NOMO-1 (cell line): ENCODE results near the gene TMEM175.

Experiments used
- DNase-seq, 2 experiments: peaks; one replicate each; lab custom pipeline; 2025; ENCODE audit not compliant: unreplicated experiment in 2 of 2; lab: John Stamatoyannopoulos, UW

Gene TMEM175, protein sequence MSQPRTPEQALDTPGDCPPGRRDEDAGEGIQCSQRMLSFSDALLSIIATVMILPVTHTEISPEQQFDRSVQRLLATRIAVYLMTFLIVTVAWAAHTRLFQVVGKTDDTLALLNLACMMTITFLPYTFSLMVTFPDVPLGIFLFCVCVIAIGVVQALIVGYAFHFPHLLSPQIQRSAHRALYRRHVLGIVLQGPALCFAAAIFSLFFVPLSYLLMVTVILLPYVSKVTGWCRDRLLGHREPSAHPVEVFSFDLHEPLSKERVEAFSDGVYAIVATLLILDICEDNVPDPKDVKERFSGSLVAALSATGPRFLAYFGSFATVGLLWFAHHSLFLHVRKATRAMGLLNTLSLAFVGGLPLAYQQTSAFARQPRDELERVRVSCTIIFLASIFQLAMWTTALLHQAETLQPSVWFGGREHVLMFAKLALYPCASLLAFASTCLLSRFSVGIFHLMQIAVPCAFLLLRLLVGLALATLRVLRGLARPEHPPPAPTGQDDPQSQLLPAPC

DNA sequence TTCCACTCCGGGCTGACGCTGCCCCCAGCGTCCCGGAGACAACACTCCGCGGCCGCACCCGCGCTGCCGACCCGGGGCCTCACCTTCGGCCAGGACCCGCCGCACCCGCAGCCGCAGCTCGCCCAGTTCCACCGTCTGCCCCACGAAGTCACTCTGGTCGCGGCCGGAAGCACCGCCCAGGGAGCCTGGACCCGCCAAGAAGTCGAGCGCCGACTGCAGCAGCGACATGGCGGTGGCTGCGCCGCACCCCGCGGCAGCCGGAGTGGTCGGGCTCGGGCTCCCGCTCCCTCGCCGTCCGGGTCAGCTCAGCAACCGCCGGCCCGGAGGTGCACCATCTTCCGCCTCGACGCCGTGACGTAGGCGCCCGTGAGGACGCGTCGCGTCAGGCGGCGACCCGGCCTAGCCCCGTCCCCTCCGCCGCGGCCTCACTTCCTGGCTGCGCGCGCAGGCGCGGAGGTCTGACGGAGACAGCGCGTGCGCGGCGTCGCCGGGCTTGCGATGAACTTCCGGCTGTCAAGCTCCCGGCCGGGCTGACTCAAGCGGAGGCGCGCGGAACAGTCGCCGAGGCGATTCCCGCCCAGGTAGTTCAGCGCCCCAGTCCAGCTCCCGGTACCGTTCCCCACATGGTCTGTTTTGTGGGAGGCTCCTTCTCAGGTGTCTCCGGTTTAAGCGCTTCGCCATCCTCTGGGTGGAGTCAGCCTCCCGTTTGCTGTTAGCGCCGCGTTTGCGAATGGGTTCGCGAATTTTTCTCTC is at the start of gene TMEM175, which contains the start of gene GAK:
TSS of gene TMEM175 (plus strand) at position 501 of the 753 bp plus-strand sequence. CDS start 15,280 bp downstream, outside the sequence.
TSS of gene GAK (minus strand) at position 357 of the 753 bp plus-strand sequence. CDS start at position 228, 129 bp downstream.
- DNase-seq = peak; percentile 92 to 96

DNA sequence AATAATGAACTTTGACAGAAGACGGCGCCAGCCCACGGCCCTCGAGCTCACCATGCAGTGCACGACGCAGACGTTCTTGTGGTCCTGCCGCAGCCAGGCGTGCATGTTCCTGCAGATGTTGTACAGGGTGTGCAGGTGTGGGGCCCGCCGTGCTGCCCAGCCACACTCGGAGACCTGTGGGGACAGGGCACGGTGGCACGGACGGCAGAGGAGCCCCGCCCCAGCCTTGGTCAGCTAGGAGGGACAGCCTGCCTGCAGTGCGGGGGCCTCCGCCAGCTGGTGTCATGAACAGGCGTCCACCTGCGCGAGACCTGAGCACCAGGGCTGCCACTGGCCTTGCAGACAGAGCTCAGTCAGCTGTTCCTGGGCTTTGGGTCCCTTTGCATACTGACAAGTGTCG is 49.6 kb upstream of the TMEM175 start:
- DNase-seq = no peak

DNA sequence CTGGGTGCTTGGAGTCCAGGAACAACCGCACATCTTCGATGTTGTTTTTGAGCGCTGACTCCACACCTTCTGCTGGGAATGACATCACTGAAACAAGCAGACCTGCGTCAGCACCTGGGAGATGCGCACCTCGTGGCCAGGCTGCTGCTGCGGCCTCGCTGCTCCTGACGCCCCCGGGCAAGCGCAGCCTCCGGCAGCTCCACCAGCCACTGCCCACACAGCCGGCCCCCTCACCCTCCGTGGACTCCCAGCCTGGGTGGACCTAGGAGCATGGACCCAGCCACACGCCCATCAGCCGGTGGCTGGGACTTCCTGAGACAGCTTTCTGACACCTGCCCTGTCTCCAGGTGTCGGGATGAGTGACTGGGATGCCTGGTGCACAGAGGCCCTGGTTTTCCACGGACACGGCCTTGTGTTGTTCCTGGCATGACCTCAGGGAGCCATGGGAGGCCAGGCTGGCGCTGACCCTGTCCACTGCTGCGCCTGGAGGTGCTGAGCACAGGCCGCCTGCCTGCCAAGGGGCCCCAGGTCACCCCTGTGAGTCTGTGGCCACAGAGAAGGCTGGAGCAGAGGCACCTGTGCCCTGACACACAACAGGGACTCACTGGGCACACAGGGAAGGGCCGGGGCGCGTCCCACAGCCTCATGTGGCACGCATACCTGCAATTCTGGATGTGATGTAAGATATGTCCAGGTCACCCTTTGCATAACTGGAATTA is 48.7 kb upstream of the TMEM175 start:
- DNase-seq = no peak

DNA sequence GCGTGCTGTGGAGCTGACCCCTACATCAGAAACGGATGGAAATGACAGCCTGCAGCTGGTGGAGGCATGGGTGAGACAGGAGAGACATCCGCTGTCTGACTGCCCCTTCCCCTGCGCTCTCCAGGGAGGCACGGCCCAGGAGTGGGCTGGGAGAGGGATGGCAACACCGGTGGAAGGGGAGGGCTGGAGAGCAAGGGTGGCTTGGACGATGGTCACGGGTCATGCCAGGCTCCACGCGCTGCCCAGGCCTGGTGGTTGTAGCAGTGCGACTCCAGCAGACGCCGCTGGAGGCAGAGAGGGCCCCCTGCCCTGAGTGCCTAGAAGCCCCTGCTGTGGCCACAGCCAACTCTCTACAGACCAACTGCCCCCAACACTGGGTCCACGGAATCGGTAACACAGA is 48.0 kb upstream of the TMEM175 start:
- no peak for DNase-seq

DNA sequence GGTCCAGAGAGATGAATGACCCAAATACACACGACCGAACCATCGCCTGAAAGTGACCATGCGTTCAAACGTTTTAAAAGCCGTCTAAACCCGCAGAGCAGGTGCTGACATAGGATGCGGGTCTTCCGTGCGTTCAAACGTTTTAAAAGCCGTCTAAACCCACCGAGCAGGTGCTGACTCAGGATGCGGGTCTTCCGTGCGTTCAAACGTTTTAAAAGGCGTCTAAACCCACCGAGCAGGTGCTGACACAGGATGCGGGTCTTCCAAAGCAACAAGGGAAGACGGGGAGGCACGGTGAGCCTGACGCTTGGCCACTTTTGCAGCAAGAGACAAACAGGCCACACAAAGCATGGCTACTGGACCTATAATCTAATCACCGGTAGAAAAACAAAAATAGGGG is 47.4 kb upstream of the TMEM175 start:
- DNase-seq = no peak

DNA sequence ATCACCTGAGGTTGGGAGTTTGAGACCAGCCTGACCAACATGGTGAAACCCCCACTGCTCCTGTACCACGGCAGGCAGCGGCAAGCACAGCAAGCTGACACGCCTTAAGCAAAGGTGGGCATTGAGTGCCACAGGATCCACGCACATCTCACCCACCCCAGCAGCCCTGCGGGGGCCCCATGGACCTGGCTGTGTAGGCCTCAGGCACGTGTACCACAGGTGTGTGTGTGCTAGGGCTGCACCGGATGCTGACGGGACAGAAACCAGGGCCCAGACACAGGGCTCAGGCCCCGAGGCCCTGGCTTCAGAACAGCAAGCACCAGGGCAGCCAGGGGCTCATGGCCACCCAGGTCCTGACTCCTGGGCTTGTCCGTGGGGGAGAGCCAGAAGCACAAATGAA is 46.9 kb upstream of the TMEM175 start:
- no peak for DNase-seq

DNA sequence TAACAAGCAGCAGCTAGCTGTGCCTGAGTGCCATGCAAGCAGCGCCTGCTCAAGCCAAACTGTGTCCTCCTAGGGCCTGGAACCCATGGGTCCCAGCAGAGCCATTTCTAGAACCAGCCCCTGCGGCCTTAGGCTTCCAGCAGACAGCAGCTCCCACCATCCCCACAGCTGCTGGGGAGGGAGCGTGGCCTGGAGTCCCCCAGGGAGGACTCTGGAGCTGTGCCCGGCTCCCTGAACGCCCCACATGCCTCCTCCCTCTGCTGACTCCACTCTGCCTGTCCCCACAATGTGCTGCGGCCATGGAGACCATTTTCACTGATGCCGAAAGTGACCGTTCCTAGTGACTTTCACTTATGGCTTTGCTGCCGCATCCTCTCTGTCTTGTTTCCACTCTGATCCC is 46.0 kb upstream of the TMEM175 start:
- DNase-seq = no peak

DNA sequence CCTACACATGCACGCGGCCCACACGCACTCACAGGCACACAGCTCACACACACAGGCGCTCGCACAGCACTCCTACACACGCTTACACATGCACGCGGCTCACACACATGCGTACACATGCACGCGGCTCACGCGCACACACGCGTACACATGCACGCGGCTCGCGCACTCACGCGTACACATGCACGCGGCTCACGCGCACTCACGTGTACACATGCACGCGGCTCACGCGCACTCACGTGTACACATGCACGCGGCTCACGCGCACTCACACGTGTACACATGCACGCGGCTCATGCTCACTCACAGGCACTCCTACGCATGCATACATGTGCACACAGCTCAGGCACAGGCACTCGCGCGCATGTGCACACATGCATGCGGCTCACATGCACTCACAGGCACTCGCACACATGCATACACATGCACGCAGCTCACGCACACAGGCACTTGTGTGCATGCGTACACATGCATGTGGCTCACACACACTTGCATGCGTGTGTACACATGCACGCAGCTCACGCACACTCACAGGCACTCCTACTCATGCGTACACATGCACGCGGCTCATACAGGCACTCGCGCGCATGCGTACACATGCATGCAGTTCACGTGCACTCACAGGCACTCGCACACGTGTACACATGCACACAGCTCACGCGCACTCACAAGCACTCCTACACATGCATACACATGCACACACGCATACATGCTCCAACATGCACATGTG is 45.1 kb upstream of the TMEM175 start:
- DNase-seq = no peak

DNA sequence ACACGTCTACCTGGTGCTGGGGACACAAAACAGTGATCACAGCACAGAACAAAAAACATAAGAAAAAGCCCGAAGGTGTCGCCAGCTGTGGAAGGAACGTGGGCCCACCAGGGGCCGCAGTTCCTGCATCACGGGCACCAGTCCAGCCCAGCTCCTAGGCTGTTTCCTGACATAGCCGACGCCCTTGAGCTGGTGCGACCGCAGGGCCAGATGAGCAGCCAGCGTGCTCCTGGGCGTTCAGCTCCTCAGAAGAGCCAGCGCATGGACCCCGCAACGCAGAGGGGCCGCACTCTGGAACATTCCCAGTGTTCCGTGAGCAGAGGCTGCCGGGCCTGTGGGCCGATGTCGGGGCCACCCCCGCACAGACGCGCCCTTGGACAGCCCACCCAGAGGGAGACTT is 44.2 kb upstream of the TMEM175 start:
- DNase-seq = no peak

DNA sequence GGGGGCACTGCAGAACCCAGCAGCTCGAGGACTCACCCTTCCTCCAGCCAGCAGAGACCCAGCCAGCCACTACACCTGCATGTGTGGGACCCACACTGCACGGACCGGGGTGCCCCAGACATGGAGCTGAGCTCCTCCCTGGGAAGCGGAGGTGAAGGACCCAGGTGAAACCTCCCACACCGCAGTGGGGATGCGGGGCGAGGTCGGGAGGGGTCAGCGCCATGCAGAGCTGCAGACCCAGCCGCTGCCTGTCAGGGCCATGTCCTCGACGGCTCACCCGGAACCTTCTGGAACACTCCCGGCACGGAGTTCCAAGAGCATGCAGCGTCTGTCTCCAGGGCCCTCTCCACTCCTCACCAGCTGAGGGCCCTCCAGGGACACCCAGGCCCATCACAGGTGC is 42.7 kb upstream of the TMEM175 start:
- DNase-seq = no peak

DNA sequence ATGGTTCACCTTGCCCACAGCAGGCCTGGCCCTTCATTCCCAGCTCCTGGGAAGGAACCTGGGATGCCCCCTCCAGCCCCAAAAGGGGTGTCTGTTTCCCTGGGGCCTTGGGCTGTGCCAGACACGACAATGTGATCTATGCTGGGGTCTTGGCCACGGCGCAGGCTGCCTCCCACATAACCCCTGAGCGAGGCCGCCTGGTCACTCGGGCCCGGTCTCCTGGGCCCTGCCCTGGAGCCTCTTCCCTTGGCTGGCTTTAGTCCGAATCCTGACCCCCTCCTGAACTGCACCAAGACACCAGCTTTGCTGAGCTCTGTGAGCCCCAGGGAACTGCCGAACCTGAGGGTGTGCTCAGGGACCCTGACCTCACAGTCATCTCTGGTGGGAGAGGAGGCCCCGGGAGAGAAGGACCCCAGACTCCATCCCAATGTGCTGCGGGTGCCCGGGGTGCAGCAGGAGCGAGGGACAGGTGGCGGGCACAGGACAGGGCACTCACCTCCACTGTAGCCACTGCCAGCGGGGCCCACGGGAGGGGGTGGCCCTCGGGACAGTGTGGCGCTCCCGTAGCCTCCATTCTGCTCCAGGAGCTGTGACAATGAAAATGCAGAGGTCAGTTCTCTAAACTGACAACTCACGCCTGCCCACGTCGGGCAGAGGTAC is 42.1 kb upstream of the TMEM175 start:
- DNase-seq = no peak

DNA sequence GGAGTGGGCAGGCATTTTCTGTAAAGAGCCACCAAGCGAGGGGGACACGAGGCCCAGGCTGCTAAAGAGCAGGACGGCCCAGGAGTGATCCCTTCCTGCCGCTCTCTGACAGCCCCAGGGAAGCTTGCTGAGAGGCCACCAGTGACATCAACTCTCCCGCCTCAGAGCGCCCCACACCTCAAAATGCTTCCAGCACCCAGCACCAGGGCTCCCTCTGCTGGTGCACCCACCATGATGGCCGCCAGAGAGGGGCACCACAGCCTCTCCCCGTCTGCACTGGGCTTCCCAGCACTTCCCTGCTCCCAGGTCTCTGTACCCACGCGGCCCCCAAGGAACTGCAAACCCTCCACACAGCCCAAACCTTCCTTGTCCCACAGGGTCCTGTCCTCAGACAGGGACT is 40.5 kb upstream of the TMEM175 start:
- no peak for DNase-seq

DNA sequence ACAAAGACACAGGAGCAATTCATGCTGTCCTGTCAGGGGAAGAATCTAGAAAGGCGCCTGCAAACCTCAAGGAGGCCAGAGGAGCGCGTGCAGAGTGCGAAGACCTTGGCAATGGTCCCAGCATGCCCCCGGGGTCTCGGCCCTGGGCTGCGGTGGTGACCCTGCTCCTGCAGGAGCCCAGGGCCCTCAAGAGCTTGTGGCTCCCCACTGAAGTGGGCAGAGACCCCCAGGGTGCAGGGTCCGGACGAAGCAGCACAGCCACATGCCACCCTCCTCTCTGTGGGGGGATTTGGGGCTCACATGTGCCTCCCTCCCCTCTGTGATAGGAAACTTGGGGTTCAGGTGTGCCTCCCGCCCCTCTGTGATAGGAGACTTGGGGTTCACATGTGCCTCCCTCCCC is 39.5 kb upstream of the TMEM175 start:
- no peak for DNase-seq

DNA sequence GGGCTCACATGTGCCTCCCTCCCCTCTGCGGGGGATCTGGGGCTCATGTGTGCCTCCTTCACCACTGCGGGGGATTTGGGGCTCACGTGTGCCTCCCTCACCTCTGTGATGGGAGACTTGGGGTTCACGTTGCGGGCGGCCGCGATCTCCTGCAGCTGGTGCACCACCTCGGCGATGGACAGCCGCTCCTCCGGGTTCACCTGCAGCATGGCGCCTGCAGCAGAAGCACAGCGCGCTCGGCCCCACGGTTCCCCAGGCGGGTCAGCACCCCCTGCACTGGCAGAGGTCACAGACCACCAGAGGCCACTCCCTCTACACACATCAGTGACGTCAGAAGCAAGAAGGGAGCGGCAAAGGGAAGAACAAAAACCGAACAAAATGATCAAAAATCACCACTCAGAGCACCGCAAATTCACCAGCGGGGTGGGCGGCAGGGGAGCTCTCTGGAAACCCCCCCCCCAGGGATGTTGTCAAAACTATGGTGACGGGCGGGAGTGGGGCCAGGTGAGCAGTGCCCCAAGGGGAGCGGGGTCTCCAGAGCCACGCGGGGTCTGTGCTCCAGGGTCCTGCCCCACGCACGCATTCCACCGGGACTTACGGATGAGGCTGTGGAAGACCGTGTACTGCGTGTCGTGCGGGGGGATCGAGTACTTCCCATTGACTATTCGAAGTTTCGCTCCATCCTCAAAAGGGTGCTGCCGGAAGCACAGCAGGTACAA is 38.8 kb upstream of the TMEM175 start:
- no peak for DNase-seq

DNA sequence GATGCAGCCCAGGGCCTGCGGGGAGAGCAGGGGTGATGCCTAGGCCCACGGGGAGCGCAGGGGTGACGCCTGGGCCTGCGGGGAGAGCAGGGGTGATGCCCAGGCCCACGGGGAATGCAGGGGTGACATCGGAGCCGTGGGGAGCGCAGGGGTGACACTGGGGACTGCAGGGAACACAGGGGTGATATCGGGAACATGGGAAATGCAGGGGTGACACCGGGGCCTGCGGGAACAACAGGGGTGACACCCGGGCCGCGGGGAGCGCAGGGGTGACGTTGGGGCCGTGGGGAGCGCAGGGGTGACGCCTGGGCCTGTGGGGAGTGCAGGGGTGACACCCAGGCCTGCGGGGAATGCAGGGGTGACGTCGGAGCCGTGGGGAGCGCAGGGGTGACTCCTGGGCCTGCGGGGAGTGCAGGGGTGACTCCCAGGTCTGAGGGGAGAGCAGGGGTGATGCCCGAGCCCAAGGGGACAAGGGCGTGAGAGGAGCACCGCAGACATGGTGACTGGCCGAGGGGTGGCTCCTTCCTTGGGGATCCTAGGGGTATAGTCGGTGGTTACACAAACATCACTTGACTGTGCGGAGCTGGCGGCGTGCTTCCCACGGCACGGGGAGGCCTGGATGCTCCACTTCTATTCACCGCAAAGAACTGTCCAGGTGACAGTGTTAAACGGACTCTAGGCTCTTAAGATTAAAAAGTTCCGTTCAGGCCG is 38.1 kb upstream of the TMEM175 start:
- DNase-seq = no peak

DNA sequence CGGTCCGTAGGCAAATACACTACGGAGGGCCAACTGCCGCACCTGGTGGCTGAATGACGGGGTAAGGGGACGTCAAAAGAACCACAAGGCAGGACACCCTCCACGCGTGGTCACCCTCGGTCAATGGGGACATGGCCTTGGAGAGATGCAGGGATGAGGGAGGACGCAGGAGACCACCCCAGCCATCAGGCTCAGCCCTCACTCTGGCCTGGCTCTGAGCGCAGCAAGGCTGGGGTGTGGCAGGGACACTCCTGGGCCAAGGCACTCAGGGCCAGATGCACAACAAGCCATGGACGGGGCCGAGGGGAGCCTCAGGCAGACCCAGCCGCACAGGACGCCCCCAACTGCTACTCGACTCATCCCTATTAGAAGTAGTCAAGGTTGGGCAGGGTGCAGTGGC is 36.7 kb upstream of the TMEM175 start:
- DNase-seq = no peak

DNA sequence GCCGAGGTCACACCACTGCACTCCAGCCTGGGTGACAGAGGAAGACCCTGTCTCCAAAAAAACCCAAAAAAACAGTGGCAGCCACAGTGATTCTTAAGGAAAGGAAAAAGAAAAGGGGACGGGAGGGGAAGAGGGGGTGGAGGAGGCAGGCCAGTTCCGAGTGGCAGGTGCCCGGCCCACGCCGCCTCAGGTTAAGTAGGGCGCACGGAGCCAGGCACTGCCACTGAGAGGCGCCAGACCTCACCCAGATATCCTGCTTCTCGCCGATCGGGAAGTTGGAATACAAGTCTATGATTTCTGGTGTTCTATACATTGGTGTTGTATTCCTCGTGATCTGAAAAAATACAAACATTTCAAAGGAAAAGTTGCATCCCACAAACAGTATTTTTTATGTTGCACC is 36.0 kb upstream of the TMEM175 start:
- no peak for DNase-seq

DNA sequence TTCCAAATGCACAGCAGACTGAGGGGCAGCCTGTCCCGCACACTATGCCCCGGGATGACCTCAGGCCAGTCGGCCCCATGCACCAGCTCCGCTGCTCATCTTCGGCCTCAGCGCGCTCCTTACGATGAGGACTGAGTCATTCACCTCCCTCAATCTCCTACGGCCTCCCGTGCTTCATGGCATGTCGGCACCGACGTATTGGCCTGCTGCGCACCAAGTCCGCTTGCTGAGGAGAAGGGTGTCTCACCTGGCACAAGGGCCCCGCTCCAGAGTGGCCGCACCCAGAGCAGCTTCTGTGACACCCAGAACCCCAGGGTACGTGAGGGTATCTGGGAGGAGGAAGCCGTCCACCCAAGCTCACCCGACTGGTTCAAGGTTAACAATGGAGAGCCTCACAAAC is 35.6 kb upstream of the TMEM175 start:
- DNase-seq = no peak

DNA sequence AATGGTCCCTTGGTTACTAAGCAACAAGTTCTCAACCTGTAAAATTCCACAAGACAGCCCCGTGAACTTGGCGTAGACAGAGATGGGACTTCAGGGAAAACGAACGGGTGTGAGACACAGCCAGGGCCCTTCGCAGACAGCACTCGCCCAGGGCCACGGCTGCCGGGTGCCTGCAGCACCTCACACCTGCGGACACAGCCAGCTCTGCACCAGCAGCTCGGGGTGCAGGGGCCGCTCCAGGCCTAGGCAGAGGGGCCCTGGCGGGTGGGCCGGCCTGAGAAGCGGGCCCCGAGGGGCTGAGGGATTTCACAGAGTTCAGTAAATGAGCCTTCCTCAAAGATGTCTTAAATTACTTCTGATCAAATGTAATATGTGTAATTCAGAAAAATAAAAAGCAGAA is 34.1 kb upstream of the TMEM175 start:
- no peak for DNase-seq
